SIG-M5 (cell line): Measurements from ENCODE around the gene ZCCHC24.

Experiments
- DNase-seq: peaks from one replicate; lab custom pipeline; 2025; lab: John Stamatoyannopoulos, UW

Gene ZCCHC24

DNA sequence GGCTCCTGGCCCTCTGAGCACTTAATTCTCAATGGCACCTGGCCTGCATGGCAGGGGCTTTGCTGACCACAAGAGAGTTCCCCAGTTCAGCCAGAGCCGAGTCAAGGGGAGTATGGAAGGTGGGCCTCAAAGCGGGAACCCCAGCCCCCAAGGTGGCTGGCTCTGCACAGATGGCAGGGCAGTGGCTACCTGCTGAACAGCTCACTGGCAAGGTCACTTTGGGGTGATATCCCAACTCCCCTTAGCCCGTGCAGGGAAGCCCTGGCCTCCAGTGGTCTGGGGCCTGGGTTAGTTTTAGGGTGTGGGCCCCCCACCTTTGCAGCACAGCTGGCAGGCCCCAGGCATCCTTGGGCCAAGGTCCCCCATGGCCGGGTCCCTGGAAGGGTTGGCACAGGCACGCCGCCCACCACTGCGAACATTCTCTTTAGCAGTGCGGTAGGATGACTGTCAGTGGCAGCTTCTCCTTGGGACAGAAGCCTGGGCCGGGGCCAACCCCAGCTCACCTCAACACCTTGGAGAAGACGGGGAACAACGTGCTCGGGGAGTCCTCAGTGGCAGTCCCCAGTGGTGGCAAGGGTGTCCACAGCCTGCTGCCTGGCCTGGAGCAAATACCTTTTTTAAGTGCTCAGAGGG is 61.3 kb downstream of the ZCCHC24 start:
- no peak for DNase-seq

DNA sequence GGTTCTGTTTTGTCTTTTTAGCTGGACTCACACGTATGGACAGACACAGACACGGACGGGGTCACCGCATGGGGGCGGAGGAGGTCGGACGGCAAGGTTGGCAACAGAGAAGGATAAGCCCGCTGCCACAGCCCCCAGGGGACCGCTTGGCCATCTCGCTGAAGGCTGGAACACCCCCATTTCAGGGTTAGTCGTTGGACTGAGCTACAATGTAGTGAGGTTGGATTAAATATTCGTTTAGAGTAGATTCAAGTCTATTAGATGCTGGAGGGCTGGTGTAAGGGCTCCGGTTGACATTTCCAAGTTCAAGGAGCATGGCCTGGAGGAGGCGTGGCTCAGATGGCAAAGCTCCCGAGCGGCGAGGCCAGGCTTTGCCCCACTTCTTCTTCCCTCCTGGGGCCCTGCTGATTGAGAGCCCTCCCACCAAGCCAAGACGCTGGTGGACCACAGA is 62.9 kb downstream of the ZCCHC24 start:
- DNase-seq, result no peak

- no peak for DNase-seq
Measured at GRCh38 chr10:79381804-79382221, 63.6 kb downstream of the ZCCHC24 start.

GRCh38 chr10:79380946-79381721 is 64.3 kb downstream of the ZCCHC24 start:
- no peak for DNase-seq

DNA sequence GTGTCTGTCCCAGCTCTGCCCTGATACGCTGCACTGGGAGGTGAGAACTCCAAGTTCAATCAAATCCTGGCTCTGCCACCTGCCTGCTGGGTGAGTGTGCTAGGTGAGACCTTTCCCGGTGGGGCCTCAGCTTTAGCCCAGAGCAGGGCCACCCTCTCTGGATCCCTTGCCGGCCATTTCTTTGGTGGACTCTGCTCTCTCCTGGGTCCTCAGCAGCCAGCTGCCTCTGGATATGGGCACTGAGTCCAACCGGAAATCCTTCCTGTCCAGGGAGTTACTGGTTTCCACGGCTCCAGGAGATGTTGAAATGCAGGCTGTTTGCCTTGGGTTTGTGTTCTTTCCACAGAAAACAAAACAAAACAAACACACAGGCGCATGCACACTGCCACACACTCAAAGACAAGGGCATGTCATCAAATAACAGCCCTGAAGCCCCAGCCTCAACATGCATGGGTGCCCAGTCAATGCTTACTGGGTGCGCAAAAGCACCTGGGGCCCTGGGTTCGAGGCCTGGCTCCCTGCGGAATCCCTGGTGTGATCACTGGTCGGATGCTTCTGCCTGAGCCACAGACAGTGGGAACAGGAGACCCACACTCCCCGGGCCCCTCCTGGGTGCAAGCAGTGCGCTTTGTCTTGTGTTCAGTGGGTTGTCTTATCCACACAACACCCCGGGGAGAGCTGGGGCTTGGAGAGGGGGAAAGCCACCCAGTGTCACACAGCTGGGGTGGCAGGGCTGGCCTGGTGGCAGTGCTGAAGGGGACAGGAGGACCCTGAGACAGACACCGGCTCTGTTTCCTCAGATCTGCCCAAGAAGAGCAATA is 65.1 kb downstream of the ZCCHC24 start:
- DNase-seq, result no peak

DNA sequence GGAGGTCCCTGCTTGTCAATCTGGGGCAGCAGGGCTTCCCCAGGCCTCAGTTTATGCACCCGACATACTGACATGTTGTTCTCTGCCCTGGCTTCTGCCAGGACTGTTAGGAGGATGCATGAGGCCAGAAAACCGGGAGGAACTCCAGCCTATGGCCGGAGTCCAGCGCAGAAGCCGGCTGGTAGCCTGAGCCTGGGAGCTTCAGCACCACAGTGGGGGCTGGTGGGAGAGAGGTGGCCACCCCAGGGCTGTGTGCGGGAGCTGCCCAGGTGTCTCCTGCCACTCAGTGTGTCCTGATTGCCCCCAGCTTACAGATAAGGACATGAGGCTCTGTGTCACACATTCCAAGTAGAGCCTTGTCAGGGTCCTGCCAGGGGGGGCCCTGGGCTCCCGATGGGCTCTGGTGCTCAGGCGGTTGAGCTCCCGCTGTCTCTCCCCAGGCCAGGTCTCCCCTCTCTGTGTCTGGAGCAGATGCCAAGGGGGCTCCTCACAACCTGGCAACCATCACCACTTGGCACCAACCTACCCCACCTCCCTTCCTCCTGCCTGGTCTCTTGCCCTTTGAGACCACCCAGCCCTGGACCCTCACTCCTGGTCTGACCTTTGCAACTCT is 65.8 kb downstream of the ZCCHC24 start:
- DNase-seq, result no peak

DNA sequence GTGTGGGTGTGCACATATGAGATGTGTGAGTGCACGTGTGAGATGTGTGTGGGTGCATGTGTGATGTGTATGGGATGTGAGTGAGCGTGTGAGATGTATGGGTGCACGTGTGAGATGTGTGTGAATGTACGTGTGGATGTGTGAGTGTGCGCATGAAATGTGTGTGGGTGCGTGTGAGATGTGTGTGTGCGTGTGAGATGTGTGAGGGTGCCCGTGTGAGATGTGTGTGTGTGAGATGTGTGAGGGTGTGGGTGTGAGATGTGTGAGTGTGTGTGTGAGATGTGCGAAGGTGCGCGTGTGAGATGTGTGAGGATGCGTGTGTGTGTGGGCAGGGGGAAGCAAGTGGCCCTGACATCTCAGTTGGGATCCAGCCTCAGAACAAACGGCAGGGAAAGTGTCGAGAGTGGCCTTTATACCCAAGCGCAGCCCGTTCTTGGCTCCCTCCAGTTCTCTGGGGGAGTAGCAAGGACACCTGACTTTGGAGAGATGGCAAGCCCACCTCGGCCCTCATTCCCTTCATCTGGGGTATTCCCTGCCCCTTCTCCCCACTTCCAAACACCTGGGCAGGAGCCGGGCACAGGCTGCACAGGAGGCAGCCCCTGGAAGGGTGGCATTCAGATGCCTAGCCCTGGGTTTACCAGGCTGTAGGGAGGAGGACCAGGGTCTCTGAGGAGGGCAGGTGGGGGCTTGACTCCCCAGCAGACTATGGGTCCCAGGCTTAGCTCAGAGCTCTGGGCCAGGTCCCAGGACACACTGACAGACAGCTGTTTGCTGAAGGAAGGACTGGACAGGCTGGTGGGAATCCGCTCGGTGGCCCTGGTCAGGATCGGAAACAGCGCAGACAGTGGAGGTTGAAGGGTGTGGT is 66.5 kb downstream of the ZCCHC24 start:
- no peak for DNase-seq

GRCh38 chr10:79378383-79378646 is 67.1 kb downstream of the ZCCHC24 start:
- no peak for DNase-seq

GRCh38 chr10:79377557-79378382 is 67.7 kb downstream of the ZCCHC24 start:
- no peak for DNase-seq

DNA sequence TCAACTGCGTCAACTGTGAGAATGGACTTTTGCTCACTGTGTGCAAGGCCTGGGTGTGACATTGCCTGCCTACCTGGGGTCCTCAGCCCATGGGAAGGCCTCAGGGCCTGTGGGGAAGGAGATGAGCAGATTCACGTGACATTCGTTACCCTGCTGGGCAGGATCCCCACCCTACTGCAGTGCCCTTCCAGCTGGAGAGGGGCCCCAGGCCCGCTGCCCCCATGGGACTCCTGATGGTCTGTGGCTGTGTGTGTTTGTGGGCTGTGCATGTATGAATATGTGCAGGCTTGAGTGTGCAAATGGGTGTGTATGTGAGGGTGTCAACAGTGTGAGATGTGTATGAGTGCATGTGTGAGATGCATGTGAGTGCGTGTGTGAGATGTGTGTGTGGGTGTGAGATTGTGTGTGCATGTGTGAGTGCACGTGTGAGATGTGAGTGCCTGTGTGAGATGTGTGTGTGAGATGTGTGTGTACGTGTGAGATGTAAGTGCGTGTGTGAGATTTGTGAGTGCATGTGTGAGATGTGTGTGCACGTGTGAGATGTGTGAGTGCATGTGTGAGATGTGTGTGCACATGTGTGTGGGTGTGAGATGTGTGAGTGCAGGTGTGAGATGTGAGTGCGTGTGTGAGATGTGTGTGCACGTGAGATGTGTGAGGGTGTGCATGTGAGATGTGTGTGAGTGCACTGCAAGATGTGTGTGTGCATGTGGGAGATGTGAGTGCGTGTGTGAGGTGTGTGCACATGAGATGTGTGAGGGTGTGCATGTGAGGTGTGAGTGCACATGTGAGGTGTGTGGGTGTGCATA is 68.5 kb downstream of the ZCCHC24 start:
- no peak for DNase-seq

- DNase-seq, result no peak
Measured at GRCh38 chr10:79376078-79376628, 69.3 kb downstream of the ZCCHC24 start.

DNA sequence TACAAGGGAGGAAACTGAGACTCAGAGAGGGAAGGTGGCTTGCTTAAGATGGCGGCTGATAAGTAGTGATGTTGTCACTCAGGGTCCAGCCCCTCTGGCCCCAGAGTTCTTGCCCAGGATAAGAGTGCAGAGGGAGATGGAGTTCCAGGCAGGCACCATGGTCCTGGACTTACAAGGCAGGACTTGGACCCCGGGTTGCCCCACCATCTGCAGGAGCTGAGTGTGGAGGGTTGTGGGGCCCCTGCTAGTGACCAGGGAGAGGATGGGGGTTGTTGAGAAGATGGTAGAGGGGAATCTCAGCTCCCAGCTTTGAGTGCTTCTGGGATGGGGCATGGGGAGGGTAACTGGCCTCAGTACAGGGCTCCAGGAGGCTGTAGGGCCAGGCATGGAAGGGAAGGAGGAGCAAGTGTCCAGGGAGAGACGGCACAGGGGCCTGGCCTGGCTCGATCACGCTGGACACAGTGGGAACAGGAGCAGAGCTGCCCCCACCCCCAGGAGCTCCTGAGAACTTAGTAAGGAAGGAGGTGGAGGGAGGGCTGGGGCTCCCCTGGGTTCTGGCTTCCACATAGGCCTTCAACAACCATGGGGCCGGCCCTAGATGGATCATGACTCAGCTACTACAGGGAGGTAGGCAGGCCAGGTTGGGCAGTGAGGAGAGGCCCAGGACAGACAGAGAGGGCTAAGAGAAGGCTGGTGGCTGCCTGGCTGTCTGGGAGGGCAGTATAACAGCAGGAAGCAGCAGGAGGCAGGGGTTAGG is 69.9 kb downstream of the ZCCHC24 start:
- DNase-seq, result no peak

DNA sequence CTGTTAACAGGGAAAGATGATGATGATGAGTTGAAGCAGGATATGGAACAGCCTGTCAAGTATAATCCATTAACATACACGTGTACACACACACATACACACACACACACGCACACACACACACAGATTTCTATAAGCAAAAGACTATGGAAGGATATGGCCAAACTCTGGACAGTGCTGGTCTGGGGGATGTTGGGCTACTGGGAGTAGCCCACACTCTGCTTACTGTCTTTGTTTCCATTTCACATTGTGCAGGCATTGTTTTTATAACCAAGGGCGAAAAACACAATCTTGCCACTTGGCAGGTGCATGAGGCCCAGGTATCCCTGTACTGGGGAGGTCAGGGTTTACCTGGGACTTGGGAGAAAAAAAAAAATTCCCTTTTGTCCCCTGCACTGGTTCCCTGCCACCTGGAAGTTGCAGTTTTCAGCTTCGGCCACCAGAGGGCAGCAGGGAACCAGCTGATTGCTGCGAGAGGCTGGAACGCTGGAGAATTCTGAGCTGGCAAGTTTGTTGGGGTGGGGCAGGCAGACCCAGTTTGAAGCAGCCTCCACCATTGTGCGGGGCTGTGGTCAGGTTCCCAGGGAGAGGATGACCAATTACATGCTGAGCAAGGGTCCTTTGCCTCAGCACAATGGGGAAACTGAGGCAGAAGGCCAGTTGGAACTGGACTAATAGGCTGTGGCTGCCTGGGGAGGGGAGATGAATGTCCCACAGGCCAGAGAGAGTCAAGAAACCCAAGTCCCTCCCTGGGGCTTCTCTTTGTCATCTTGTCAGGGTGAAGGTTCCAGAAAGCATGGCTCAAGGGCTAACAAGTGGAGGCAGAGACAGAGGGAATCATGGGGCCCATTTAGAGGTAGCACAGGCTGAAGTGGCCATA is 70.9 kb downstream of the ZCCHC24 start:
- DNase-seq, result no peak

- DNase-seq, result no peak
Measured at GRCh38 chr10:79372871-79373270, 72.6 kb downstream of the ZCCHC24 start.

GRCh38 chr10:79367426-79368189 is 77.8 kb downstream of the ZCCHC24 start:
- DNase-seq, result no peak

GRCh38 chr10:79361726-79362397 is 83.6 kb downstream of the ZCCHC24 start:
- DNase-seq, result no peak
